K562 (cell line): ENCODE data around the gene AARS1. TPM values are rescaled to one million over a fixed set of nuclear protein-coding genes. Genes with fewer than 3 reads are reported as not detected.
A peak's percentile ranks its signal among the peaks of the same experiment; 100 is the strongest.

Experiments
- ARHGAP35 ChIP-seq: fragments of 450-650 bp; IDR thresholded peaks from 2 replicates; pipeline ENCODE4 v1.6.1; 2018; ENCODE audit not compliant: partially characterized antibody
- CBX1 ChIP-seq: sonication (generic); IDR thresholded peaks from 2 replicates; pipeline ENCODE4 v1.6.1; 2016; ENCODE audit warnings: antibody characterized with exemption, low read depth, mild to moderate bottlenecking
- CBX2 ChIP-seq: fragments of 200-600 bp; sonication (generic); IDR thresholded peaks from one replicate; pipeline ENCODE4 v1.6.1; 2012; ENCODE audit warnings: mild to moderate bottlenecking, low read length, inconsistent platforms; ENCODE audit not compliant: insufficient read depth, poor library complexity, severe bottlenecking
- CBX5 ChIP-seq: IDR thresholded peaks from 2 replicates; pipeline ENCODE4 v1.6.1; 2014; ENCODE audit warnings: low read depth, borderline replicate concordance
- CHD4 ChIP-seq: fragments of 200-600 bp; sonication (generic); IDR thresholded peaks from 3 replicates; pipeline ENCODE4 v1.6.1; 2012; ENCODE audit warnings: low read depth, mild to moderate bottlenecking, mixed read lengths, low read length, inconsistent platforms; ENCODE audit not compliant: insufficient read depth, insufficient replicate concordance, poor library complexity, severe bottlenecking
- CTBP1 ChIP-seq: fragments of 450-650 bp; IDR thresholded peaks from 2 replicates; pipeline ENCODE4 v1.6.1; 2016; ENCODE audit warnings: borderline replicate concordance
- FOXP4 ChIP-seq: sonication (generic); formaldehyde crosslinking; IDR thresholded peaks from 2 replicates; pipeline ENCODE4 v1.8.0; 2022; ENCODE audit warnings: mild to moderate bottlenecking, missing genetic modification reagents, borderline replicate concordance
- GABPA ChIP-seq: fragments of 200-800 bp; sonication (Bioruptor generic); conservative IDR thresholded peaks from 2 replicates; pipeline ENCODE4 v1.6.1; 2016; ENCODE audit warnings: low read depth, missing genetic modification characterization, missing compliant biosample characterization
- MTA3 ChIP-seq: fragments of 450-650 bp; formaldehyde crosslinking; IDR thresholded peaks from 2 replicates; pipeline ENCODE4 v1.6.1; 2017; ENCODE audit warnings: mild to moderate bottlenecking, borderline replicate concordance
- MXI1 ChIP-seq: IDR thresholded peaks from 2 replicates; pipeline ENCODE4 v1.6.1; 2011; ENCODE audit warnings: low read depth, mild to moderate bottlenecking, improper control_type of control experiment, low read length
- NR1H2 ChIP-seq: sonication (generic); formaldehyde crosslinking; IDR thresholded peaks from 2 replicates; pipeline ENCODE4 v1.4.0; 2020; ENCODE audit warnings: mild to moderate bottlenecking, missing genetic modification reagents
- RBFOX2 ChIP-seq: fragments of 200-400 bp; formaldehyde crosslinking; IDR thresholded peaks from 2 replicates; pipeline ENCODE4 v1.6.1; 2017; ENCODE audit warnings: low read depth, mild to moderate bottlenecking, low read length, moderate library complexity
- RHOXF2B ChIP-seq: fragments of 250-450 bp; sonication (Bioruptor Pico); conservative IDR thresholded peaks from 2 replicates; pipeline ENCODE4 v1.5.1; 2021
- RNF2 ChIP-seq: sonication (generic); IDR thresholded peaks from 2 replicates; pipeline ENCODE4 v1.6.1; 2016
- SIN3B ChIP-seq: fragments of 450-650 bp; IDR thresholded peaks from 2 replicates; pipeline ENCODE4 v1.6.1; 2017; ENCODE audit warnings: low read depth, mild to moderate bottlenecking, moderate library complexity
- SMAD1 ChIP-seq: fragments of 150-350 bp; IDR thresholded peaks from 2 replicates; pipeline ENCODE4 v1.6.1; 2014; ENCODE audit warnings: low read length, low read depth; ENCODE audit not compliant: partially characterized antibody
- SMAD3 ChIP-seq: fragments of 450-650 bp; formaldehyde crosslinking; conservative IDR thresholded peaks from 2 replicates; pipeline ENCODE4 v1.4.0; 2020; ENCODE audit warnings: mild to moderate bottlenecking
- SNRNP70 ChIP-seq: fragments of 200-400 bp; formaldehyde crosslinking; optimal IDR thresholded peaks from 2 replicates; pipeline ENCODE3; 2017; ENCODE audit warnings: low read depth, low read length
- SP1 ChIP-seq: sonication (generic); formaldehyde crosslinking; IDR thresholded peaks from 2 replicates; pipeline ENCODE4 v1.8.1; 2022; ENCODE audit warnings: mild to moderate bottlenecking, missing genetic modification reagents
- SRF ChIP-seq, 2 experiments: fragments of 250-450, 450-650 bp in 1 of 2; sonication (Bioruptor Pico) in 1 of 2; sonication (generic) in 1 of 2; formaldehyde crosslinking; IDR thresholded peaks; 2 replicates each; pipeline versions ENCODE4 v1.5.0 to v1.5.1; 2020 to 2022; ENCODE audit warnings: mild to moderate bottlenecking in 1 of 2, missing genetic modification reagents in 1 of 2
- U2AF1 ChIP-seq: fragments of 200-400 bp; formaldehyde crosslinking; optimal IDR thresholded peaks from 2 replicates; pipeline ENCODE3; 2017; ENCODE audit warnings: mild to moderate bottlenecking, low read depth, low read length, moderate library complexity
- ZBTB1 ChIP-seq: sonication (generic); formaldehyde crosslinking; IDR thresholded peaks from 2 replicates; pipeline ENCODE4 v1.8.1; 2023; ENCODE audit warnings: missing genetic modification reagents, low read depth, mild to moderate bottlenecking, borderline replicate concordance
- ZBTB17 ChIP-seq: fragments of 450-650 bp; formaldehyde crosslinking; IDR thresholded peaks from 2 replicates; pipeline ENCODE4 v1.4.0; 2020; ENCODE audit warnings: mild to moderate bottlenecking
- ZFPM2 ChIP-seq: fragments of 250-450 bp; sonication (Bioruptor Pico); IDR thresholded peaks from 2 replicates; pipeline ENCODE4 v1.5.1; 2022; ENCODE audit warnings: mild to moderate bottlenecking
- ZNF668 ChIP-seq: fragments of 250-450 bp; sonication (Bioruptor Pico); IDR thresholded peaks from 2 replicates; pipeline ENCODE4 v1.8.0; 2022; ENCODE audit warnings: mild to moderate bottlenecking, inconsistent platforms
- ZNF695 ChIP-seq: fragments of 450-650 bp; formaldehyde crosslinking; IDR thresholded peaks from 2 replicates; pipeline ENCODE4 v1.4.0; 2020; ENCODE audit warnings: mild to moderate bottlenecking, moderate library complexity
- ZNF780A ChIP-seq: fragments of 250-450 bp; sonication (Bioruptor Pico); IDR thresholded peaks from 2 replicates; pipeline ENCODE4 v1.5.0; 2021; ENCODE audit warnings: mild to moderate bottlenecking
- polyA plus RNA-seq, 8 experiments: library from polyadenylated mRNA; depleted of rRNA in 4 of 8; stranded (reverse) in 5 of 8; unstranded in 3 of 8; fragments of >200 nt; fragmentation: Nextera tagmentation in 2 of 8; fragmentation: Illumina TruSeq in 1 of 8; extraction: Ambion mirVana in 2 of 8; extraction: Trizol in 1 of 8; gene quantifications; 2 replicates each; pipeline versions ENCODE4 v1.2.1 to v1.2.3, GENCODE V29; 2011 to 2014; ENCODE audit warnings: inconsistent platforms in 1 of 8, missing spikeins in 1 of 8
- total RNA-seq, 7 experiments: library from RNA; depleted of rRNA in 6 of 7; stranded (reverse); fragments of >200 nt in 6 of 7; fragmentation: Illumina TruSeq in 2 of 7; extraction: Trizol in 2 of 7; gene quantifications; 2 replicates each; pipeline versions ENCODE4 v1.2.1 to v1.2.3, GENCODE V29; 2011 to 2021; ENCODE audit warnings: low replicate concordance in 1 of 7

AARS1 gene
- total and polyA plus RNA-seq, 9 of the 15 experiments (the other 6 are each of a cell fraction or from before 2014, with no cell fraction given), result 50.1 to 235 (median 174) TPM

GRCh38 chr16:70250748-70251628 is 38.3 kb downstream of the AARS1 start (continued):
- no peak; the same call in 1 of the 2 replicates for TF ChIP-seq FOXP4 (CRISPR knock-in tag)
- TF ChIP-seq RBFOX2, result peak; percentile 54
- no peak for TF ChIP-seq SMAD3 (CRISPR knock-in tag)
- no peak for TF ChIP-seq ZNF695 (CRISPR knock-in tag)
- TF ChIP-seq ZBTB1 (CRISPR knock-in tag), result no peak; the same call in 1 of the 2 replicates
- TF ChIP-seq NR1H2 (CRISPR knock-in tag), result 0 out of 2 replicates have a peak, but pooled peaks have one; percentile 43
- no peak for TF ChIP-seq SMAD1
- no peak for TF ChIP-seq MXI1
- peak; percentile 65 for TF ChIP-seq MTA3
- no peak for TF ChIP-seq CHD4
- TF ChIP-seq SNRNP70, result no peak
- TF ChIP-seq GABPA (tag), result no peak
- TF ChIP-seq U2AF1, result peak; percentile 50
- 0 out of 2 replicates have a peak, but pooled peaks have one; percentile 40 for TF ChIP-seq SP1
- TF ChIP-seq ZBTB17, result no peak
- TF ChIP-seq CBX5, result no peak
- no peak for TF ChIP-seq RNF2
- no peak for TF ChIP-seq ZNF780A (CRISPR knock-in tag)
- no peak for TF ChIP-seq ARHGAP35
- TF ChIP-seq CBX1, result no peak
- peak; percentile 67; the same call in 1 of the 2 replicates for TF ChIP-seq SIN3B
- TF ChIP-seq ZNF668 (CRISPR knock-in tag), result no peak
- peak; percentile 66 for TF ChIP-seq CTBP1
- no peak for TF ChIP-seq SRF (CRISPR knock-in tag; IDR thresholded peaks at IDR 0.05)
- TF ChIP-seq CBX2, result no peak
- no peak for TF ChIP-seq RHOXF2B (CRISPR knock-in tag)
- TF ChIP-seq ZFPM2 (CRISPR knock-in tag), result no peak
